Hematopoietic multipotent progenitor cell treated with erythropoietin and hydrocortisone succinate and interleukin-3 and kit ligand, for 15 days (in vitro differentiated cells): Measurements from ENCODE around the gene SLC16A13.
"Not testable (repeated sequence)": the region's sequence is repeated elsewhere in the genome, so short reads cannot be mapped to it uniquely, and the experiment has no call there.

Experiments used
- DNase-seq: peaks from one replicate; pipeline ENCODE4 v3.0.0-alpha.2; 2015; ENCODE audit warnings: low spot score

Gene SLC16A13

GRCh38 chr17:7029659-7030058 is 6.2 kb upstream of the SLC16A13 start:
- no peak for DNase-seq

GRCh38 chr17:7034955-7035590 is 742 bp upstream of the SLC16A13 start:
- DNase-seq, result no peak

- DNase-seq, result no peak
These were observed 2.4 kb downstream of the SLC16A13 start for GRCh38 chr17:7038025-7038862.

GRCh38 chr17:7039832-7040231 is 4.0 kb downstream of the SLC16A13 start:
- DNase-seq, result no peak

GRCh38 chr17:7041607-7042500 is 6.0 kb downstream of the SLC16A13 start:
- no peak for DNase-seq

- no peak for DNase-seq
These were observed 6.8 kb downstream of the SLC16A13 start for GRCh38 chr17:7042501-7043181.

- no peak for DNase-seq
These were observed 7.3 kb downstream of the SLC16A13 start for GRCh38 chr17:7043182-7043496.

GRCh38 chr17:7043497-7044198 is 7.8 kb downstream of the SLC16A13 start, which contains the start of gene SLC16A11:
Gene SLC16A11 (minus strand): TSS chr17:7044092. CDS start chr17:7043513, 579 bp downstream.
- DNase-seq, result no peak

GRCh38 chr17:7045492-7046126 is 9.8 kb downstream of the SLC16A13 start:
- peak; percentile 68 for DNase-seq

- DNase-seq, result no peak
These were observed 10.4 kb downstream of the SLC16A13 start for GRCh38 chr17:7046127-7046724.

- DNase-seq, result peak; percentile 28
These were observed 11.0 kb downstream of the SLC16A13 start for GRCh38 chr17:7046725-7047397.

- no peak for DNase-seq
These were observed 11.8 kb downstream of the SLC16A13 start for GRCh38 chr17:7047566-7047965.

- no peak for DNase-seq
These were observed 13.2 kb downstream of the SLC16A13 start for GRCh38 chr17:7048968-7049367.

GRCh38 chr17:7050583-7050982 is 14.8 kb downstream of the SLC16A13 start:
- not testable (repeated sequence) for DNase-seq

GRCh38 chr17:7056386-7056785 is 20.6 kb downstream of the SLC16A13 start:
- DNase-seq, result no peak

GRCh38 chr17:7058831-7059447 is 23.1 kb downstream of the SLC16A13 start:
- no peak for DNase-seq

GRCh38 chr17:7060165-7060891 is 24.5 kb downstream of the SLC16A13 start:
- DNase-seq, result no peak

GRCh38 chr17:7063518-7064094 is 27.8 kb downstream of the SLC16A13 start:
- no peak for DNase-seq
